ENCODE data around the gene ZNF629. TPM values are rescaled to one million over a fixed set of nuclear protein-coding genes. Genes with fewer than 3 reads are reported as not detected.

The ZNF629 gene
- polyA plus RNA-seq, 1 donor from 2014 or later, result 10.4 TPM

DNA sequence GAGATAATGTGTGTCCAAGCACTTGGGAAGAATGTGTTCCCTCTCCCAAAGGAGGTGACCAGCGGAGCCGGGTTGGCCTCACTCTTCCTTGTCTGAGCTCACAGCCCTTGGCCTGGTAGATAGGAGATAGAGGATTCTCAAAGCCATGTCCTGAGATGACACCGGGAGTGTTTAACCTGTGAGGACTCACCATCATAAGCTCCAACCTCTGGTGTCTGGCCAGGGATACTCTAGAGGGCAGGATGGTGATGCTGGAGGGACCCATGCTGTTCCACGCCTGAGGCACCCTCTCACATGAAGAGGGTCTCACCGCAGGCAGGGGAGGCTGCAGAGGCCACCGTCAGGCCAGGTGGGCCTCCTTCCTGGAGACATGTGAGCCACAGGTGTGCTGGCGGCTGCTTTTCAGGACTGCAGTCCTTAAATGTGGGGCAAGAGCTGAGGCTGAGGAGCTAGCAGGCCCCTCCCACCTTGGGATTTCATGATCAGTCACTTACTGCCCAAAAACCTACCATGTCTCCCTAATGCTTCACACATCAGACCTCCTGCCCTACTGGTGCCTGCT lies 6.6 kb upstream of the ZNF629 start:
- H3K27ac ChIP-seq (ENCODE audit: low read length), result no peak overlapping the region
- no peaks in the 10 kb centered on the region for H3K9me2 ChIP-seq (ENCODE audit: insufficient read depth, low read length)
- no peaks in the 10 kb centered on the region for H3F3A ChIP-seq (ENCODE audit: insufficient read depth, low read length, poor library complexity, severe bottlenecking)
- no peaks in the 10 kb centered on the region for H4K20me1 ChIP-seq (ENCODE audit: insufficient read depth)
- TF ChIP-seq RAD21 (conservative IDR thresholded peaks at IDR 0.05) (no peak), EP300 (conservative IDR thresholded peaks at IDR 0.05; ENCODE audit: poor library complexity, severe bottlenecking) (no peak), POLR2AphosphoS5 (IDR thresholded peaks at IDR 0.05) (no peak), TAF1 (IDR thresholded peaks at IDR 0.05; ENCODE audit: low read depth) (no peak), EZH2 (IDR thresholded peaks at IDR 0.05; ENCODE audit: borderline replicate concordance, insufficient read depth, low read length, poor library complexity, severe bottlenecking) (no peak), MXI1 (conservative IDR thresholded peaks at IDR 0.05; ENCODE audit: poor library complexity, severe bottlenecking) (no peak), SMC3 (conservative IDR thresholded peaks at IDR 0.05; ENCODE audit: poor library complexity) (no peak)
- TF ChIP-seq, protein P1, sequence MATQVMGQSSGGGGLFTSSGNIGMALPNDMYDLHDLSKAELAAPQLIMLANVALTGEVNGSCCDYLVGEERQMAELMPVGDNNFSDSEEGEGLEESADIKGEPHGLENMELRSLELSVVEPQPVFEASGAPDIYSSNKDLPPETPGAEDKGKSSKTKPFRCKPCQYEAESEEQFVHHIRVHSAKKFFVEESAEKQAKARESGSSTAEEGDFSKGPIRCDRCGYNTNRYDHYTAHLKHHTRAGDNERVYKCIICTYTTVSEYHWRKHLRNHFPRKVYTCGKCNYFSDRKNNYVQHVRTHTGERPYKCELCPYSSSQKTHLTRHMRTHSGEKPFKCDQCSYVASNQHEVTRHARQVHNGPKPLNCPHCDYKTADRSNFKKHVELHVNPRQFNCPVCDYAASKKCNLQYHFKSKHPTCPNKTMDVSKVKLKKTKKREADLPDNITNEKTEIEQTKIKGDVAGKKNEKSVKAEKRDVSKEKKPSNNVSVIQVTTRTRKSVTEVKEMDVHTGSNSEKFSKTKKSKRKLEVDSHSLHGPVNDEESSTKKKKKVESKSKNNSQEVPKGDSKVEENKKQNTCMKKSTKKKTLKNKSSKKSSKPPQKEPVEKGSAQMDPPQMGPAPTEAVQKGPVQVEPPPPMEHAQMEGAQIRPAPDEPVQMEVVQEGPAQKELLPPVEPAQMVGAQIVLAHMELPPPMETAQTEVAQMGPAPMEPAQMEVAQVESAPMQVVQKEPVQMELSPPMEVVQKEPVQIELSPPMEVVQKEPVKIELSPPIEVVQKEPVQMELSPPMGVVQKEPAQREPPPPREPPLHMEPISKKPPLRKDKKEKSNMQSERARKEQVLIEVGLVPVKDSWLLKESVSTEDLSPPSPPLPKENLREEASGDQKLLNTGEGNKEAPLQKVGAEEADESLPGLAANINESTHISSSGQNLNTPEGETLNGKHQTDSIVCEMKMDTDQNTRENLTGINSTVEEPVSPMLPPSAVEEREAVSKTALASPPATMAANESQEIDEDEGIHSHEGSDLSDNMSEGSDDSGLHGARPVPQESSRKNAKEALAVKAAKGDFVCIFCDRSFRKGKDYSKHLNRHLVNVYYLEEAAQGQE (IDR thresholded peaks at IDR 0.05; ENCODE audit: borderline replicate concordance), result no peak
- TF ChIP-seq, protein P2, sequence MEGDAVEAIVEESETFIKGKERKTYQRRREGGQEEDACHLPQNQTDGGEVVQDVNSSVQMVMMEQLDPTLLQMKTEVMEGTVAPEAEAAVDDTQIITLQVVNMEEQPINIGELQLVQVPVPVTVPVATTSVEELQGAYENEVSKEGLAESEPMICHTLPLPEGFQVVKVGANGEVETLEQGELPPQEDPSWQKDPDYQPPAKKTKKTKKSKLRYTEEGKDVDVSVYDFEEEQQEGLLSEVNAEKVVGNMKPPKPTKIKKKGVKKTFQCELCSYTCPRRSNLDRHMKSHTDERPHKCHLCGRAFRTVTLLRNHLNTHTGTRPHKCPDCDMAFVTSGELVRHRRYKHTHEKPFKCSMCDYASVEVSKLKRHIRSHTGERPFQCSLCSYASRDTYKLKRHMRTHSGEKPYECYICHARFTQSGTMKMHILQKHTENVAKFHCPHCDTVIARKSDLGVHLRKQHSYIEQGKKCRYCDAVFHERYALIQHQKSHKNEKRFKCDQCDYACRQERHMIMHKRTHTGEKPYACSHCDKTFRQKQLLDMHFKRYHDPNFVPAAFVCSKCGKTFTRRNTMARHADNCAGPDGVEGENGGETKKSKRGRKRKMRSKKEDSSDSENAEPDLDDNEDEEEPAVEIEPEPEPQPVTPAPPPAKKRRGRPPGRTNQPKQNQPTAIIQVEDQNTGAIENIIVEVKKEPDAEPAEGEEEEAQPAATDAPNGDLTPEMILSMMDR (IDR thresholded peaks at IDR 0.05; ENCODE audit: poor library complexity, severe bottlenecking), result no peak
- H3K79me2 ChIP-seq (replicated peaks; ENCODE audit: insufficient read depth, low read length), result no peaks in the 10 kb centered on the region
- H3K9ac ChIP-seq (ENCODE audit: low read length), result no peak overlapping the region
- H3K9me3 ChIP-seq (ENCODE audit: low read length), result no peaks in the 10 kb centered on the region
- no peaks in the 10 kb centered on the region for H3K36me3 ChIP-seq (ENCODE audit: insufficient read depth, low read length)
- H2AFZ ChIP-seq (ENCODE audit: low read depth, low read length), result no peak overlapping the region
- H3K4me3 ChIP-seq (ENCODE audit: low read length), result no peak overlapping the region
- H3K27me3 ChIP-seq (ENCODE audit: insufficient read depth, low read depth, low read length), result no peaks in the 10 kb centered on the region
- H3K4me2 ChIP-seq (ENCODE audit: low read length), result no peak overlapping the region

DNA sequence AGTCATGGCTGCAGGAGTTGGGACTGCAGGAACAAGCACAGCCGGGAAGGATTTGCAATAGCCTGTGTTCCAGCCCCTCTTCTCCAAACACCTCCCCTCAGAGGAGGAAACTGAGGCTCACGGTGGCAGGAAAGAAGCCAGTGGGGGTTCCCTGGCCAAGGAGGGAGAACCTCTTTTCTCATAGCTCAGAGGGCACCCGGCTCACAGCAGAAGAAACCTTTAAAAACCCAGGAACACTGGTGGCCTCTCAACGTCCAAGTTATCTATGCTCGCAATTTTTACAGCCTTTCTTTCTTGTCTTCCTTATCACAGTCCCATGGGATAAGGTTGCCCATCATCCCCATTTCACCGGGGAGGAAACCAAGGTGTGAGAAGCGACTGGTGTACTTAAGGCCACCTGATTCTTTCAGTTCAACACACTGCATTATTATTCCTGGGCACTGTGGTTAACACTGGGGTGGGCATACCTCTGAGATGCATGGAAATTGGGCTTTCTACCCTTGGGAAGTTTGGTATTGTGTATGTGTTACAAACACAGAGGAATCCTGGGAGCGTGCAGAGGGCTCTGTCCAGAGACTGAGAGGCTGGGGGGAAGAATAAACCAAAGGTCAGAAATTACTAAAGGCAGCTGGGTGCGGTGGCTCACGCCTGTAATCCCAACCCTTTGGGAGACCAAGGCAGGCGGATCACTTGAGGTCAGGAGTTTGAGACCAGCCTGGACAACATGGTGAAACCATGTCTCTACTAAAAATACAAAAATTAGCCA lies 791 bp upstream of the ZNF629 start:
- H2AFZ ChIP-seq (ENCODE audit: low read depth, low read length), result peak overlapping the region; percentile 96
- H3K9me2 ChIP-seq (ENCODE audit: insufficient read depth, low read length), result no peaks in the 10 kb centered on the region
- H3K4me2 ChIP-seq (ENCODE audit: low read length), result peak overlapping the region; percentile 88
- peak overlapping the region; percentile 87 for H3K27ac ChIP-seq (ENCODE audit: low read length)
- H4K20me1 ChIP-seq (ENCODE audit: insufficient read depth), result no peaks in the 10 kb centered on the region
- TF ChIP-seq EZH2 (IDR thresholded peaks at IDR 0.05; ENCODE audit: borderline replicate concordance, insufficient read depth, low read length, poor library complexity, severe bottlenecking), result no peak
- no peak for TF ChIP-seq SMC3 (conservative IDR thresholded peaks at IDR 0.05; ENCODE audit: poor library complexity)
- TF ChIP-seq, protein P1 (IDR thresholded peaks at IDR 0.05; ENCODE audit: borderline replicate concordance), result no peak
- no peak for TF ChIP-seq MXI1 (conservative IDR thresholded peaks at IDR 0.05; ENCODE audit: poor library complexity, severe bottlenecking)
- no peak for TF ChIP-seq RAD21 (conservative IDR thresholded peaks at IDR 0.05)
- TF ChIP-seq POLR2AphosphoS5 (IDR thresholded peaks at IDR 0.05), result no peak
- TF ChIP-seq, protein P2 (IDR thresholded peaks at IDR 0.05; ENCODE audit: poor library complexity, severe bottlenecking), result no peak
- no peak for TF ChIP-seq TAF1 (IDR thresholded peaks at IDR 0.05; ENCODE audit: low read depth)
- no peak for TF ChIP-seq EP300 (conservative IDR thresholded peaks at IDR 0.05; ENCODE audit: poor library complexity, severe bottlenecking)
- H3K4me3 ChIP-seq (ENCODE audit: low read length), result peak overlapping the region; percentile 93
- H3K27me3 ChIP-seq (ENCODE audit: insufficient read depth, low read depth, low read length), result no peaks in the 10 kb centered on the region
- peak overlapping the region; percentile 95 for H3K9ac ChIP-seq (ENCODE audit: low read length)
- no peaks in the 10 kb centered on the region for H3K36me3 ChIP-seq (ENCODE audit: insufficient read depth, low read length)
- no peaks in the 10 kb centered on the region for H3K9me3 ChIP-seq (ENCODE audit: low read length)
- H3K79me2 ChIP-seq (replicated peaks; ENCODE audit: insufficient read depth, low read length), result peaks cover 22% of the 10 kb centered on the region
- no peaks in the 10 kb centered on the region for H3F3A ChIP-seq (ENCODE audit: insufficient read depth, low read length, poor library complexity, severe bottlenecking)
